ENCODE measurements around the gene SZT2. TPM values are rescaled to one million over a fixed set of nuclear protein-coding genes. Genes with fewer than 3 reads are reported as not detected.
A peak's percentile ranks its signal among the peaks of the same experiment; 100 is the strongest.
"Not testable (repeated sequence)": the region's sequence is repeated elsewhere in the genome, so short reads cannot be mapped to it uniquely, and the experiment has no call there.

SZT2 gene
- total RNA-seq, 1 experiment from 2014 or later, result 77.3 TPM

GRCh38 chr1:43410571-43410970, 20.9 kb downstream of the SZT2 start:
- no TSS peak for BruUV-seq (replicated peaks)
- Mint-ChIP-seq H3K4me3 (ENCODE audit: low read depth, unreplicated experiment) (no peak overlapping the region), H3K27me3 (ENCODE audit: unreplicated experiment) (no peaks in the 10 kb centered on the region), H3K9me3 (ENCODE audit: low read depth, unreplicated experiment) (no peaks in the 10 kb centered on the region), H3K36me3 (ENCODE audit: insufficient read depth, unreplicated experiment) (peaks cover 32% of the 10 kb centered on the region), H3K27ac (ENCODE audit: unreplicated experiment) (no peak overlapping the region), H3K4me1 (ENCODE audit: low read depth, unreplicated experiment) (no peaks in the 10 kb centered on the region)
- no peak for DNase-seq
- CTCF ChIA-PET, result no interaction called here
- TF ChIP-seq CTCF (IDR thresholded peaks at IDR 0.05; ENCODE audit: unreplicated experiment), result no peak
- intact Hi-C loops (cut with micrococcal nuclease; ENCODE audit: unreplicated experiment), result no loop called here

- DNase-seq; H3K9me3 Mint-ChIP-seq (ENCODE audit: low read depth, unreplicated experiment); H3K4me1 Mint-ChIP-seq (ENCODE audit: low read depth, unreplicated experiment); intact Hi-C loops (cut with micrococcal nuclease; ENCODE audit: unreplicated experiment); H3K4me3 Mint-ChIP-seq (ENCODE audit: low read depth, unreplicated experiment); H3K27me3 Mint-ChIP-seq (ENCODE audit: unreplicated experiment); BruUV-seq (replicated peaks); H3K27ac Mint-ChIP-seq (ENCODE audit: unreplicated experiment): not testable (repeated sequence)
- CTCF ChIA-PET, result interaction anchor here (2.1 kb wide), 1 partner anchor 156 kb away, joined by 6 read pairs; no protein-coding TSS in a partner anchor
- peaks cover 16% of the 10 kb centered on the region for H3K36me3 Mint-ChIP-seq (ENCODE audit: insufficient read depth, unreplicated experiment)
Measured at GRCh38 chr1:43413426-43413825, 23.7 kb downstream of the SZT2 start.

GRCh38 chr1:43414634-43415223, 25.0 kb downstream of the SZT2 start:
- Mint-ChIP-seq H3K9me3 (ENCODE audit: low read depth, unreplicated experiment) (no peaks in the 10 kb centered on the region), H3K4me1 (ENCODE audit: low read depth, unreplicated experiment) (no peaks in the 10 kb centered on the region), H3K27me3 (ENCODE audit: unreplicated experiment) (no peaks in the 10 kb centered on the region), H3K27ac (ENCODE audit: unreplicated experiment) (peak overlapping the region; percentile 5), H3K4me3 (ENCODE audit: low read depth, unreplicated experiment) (no peak overlapping the region), H3K36me3 (ENCODE audit: insufficient read depth, unreplicated experiment) (peaks cover 7% of the 10 kb centered on the region)
- intact Hi-C loops (cut with micrococcal nuclease; ENCODE audit: unreplicated experiment), result loop anchor here (1.0 kb wide), 1 partner anchor 187 kb away; no protein-coding TSS in a partner anchor
- BruUV-seq (replicated peaks), result no TSS peak
- CTCF ChIA-PET, result interaction anchor here (0.6 to 2.1 kb wide), 11 partner anchors 31 to 341 kb away, joined by 3 to 45 read pairs (median 5); partner anchors contain the start of genes C1orf210 and ELOVL1
- TF ChIP-seq CTCF (IDR thresholded peaks at IDR 0.05; ENCODE audit: unreplicated experiment), result peak; percentile 42
- peak; percentile 78 for DNase-seq

DNA sequence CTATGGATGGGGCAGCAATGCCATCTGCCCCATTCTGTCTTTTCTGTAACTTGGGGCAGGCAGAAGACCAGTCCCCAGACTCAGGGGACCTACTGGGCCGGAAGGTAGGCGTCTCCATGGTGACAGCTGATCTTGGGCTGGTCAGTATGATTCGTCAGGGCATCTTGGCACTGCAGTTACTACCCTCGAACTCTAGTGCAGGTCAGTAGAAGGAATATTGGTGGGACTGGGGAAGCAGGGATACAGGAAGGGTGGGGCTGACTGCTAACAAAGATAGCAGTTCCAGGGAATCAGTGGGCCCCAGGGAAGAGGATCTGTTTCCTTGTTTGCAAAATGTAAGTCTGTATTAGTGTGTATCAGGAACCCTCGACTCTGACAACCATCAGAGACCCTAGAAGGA, 26.2 kb downstream of the SZT2 start:
- Mint-ChIP-seq H3K36me3 (ENCODE audit: insufficient read depth, unreplicated experiment) (peaks cover 12% of the 10 kb centered on the region), H3K4me3 (ENCODE audit: low read depth, unreplicated experiment) (no peak overlapping the region), H3K27ac (ENCODE audit: unreplicated experiment) (no peak overlapping the region), H3K4me1 (ENCODE audit: low read depth, unreplicated experiment) (no peaks in the 10 kb centered on the region), H3K27me3 (ENCODE audit: unreplicated experiment) (no peaks in the 10 kb centered on the region), H3K9me3 (ENCODE audit: low read depth, unreplicated experiment) (no peaks in the 10 kb centered on the region)
- no peak for DNase-seq
- BruUV-seq (replicated peaks), result no TSS peak
- TF ChIP-seq CTCF (IDR thresholded peaks at IDR 0.05; ENCODE audit: unreplicated experiment), result no peak
- CTCF ChIA-PET, result no interaction called here
- intact Hi-C loops (cut with micrococcal nuclease; ENCODE audit: unreplicated experiment), result no loop called here

DNA sequence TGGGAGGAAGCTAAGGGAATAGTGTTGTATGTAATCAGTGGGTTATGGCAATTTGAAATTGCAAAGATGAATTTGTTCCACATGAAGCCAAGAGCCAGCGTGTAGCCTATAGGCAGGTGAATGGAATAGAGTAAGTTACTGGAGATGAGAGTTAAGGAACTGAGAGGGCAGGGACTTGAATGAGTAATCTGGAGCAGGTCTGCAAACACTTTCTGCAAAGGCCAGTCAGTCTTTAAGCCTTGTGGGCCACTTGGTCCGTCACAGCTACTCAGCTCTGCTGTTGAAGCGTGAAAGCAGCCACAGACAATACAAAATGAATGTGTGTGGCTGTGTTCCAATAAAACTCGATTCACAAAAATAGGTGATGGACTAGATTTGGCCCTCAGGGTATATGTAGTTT, 29.2 kb downstream of the SZT2 start:
- DNase-seq, result no peak
- peaks cover 16% of the 10 kb centered on the region for H3K36me3 Mint-ChIP-seq (ENCODE audit: insufficient read depth, unreplicated experiment)
- no peak for TF ChIP-seq CTCF (IDR thresholded peaks at IDR 0.05; ENCODE audit: unreplicated experiment)
- no peak overlapping the region for H3K27ac Mint-ChIP-seq (ENCODE audit: unreplicated experiment)
- CTCF ChIA-PET, result interaction anchor here (0.7 to 0.9 kb wide), 2 partner anchors 30 to 37 kb away, joined by 3 to 4 read pairs; no protein-coding TSS in a partner anchor
- H3K27me3 Mint-ChIP-seq (ENCODE audit: unreplicated experiment), result no peaks in the 10 kb centered on the region
- intact Hi-C loops (cut with micrococcal nuclease; ENCODE audit: unreplicated experiment), result no loop called here
- H3K4me3 Mint-ChIP-seq (ENCODE audit: low read depth, unreplicated experiment), result no peak overlapping the region
- no peaks in the 10 kb centered on the region for H3K9me3 Mint-ChIP-seq (ENCODE audit: low read depth, unreplicated experiment)
- peaks cover 8% of the 10 kb centered on the region for H3K4me1 Mint-ChIP-seq (ENCODE audit: low read depth, unreplicated experiment)
- no TSS peak for BruUV-seq (replicated peaks)
